GM21526 (cell line): ENCODE data around the gene EIF3K.
"Not testable (repeated sequence)": the region's sequence is repeated elsewhere in the genome, so short reads cannot be mapped to it uniquely, and the experiment has no call there.

ENCODE experiments used
- ATAC-seq: cut with Tn5 transposase; IDR thresholded peaks from one replicate; pipeline ENCODE4 v1.9.1; 2021; ENCODE audit warnings: moderate library complexity; ENCODE audit not compliant: unreplicated experiment, low FRiP score

EIF3K gene

DNA sequence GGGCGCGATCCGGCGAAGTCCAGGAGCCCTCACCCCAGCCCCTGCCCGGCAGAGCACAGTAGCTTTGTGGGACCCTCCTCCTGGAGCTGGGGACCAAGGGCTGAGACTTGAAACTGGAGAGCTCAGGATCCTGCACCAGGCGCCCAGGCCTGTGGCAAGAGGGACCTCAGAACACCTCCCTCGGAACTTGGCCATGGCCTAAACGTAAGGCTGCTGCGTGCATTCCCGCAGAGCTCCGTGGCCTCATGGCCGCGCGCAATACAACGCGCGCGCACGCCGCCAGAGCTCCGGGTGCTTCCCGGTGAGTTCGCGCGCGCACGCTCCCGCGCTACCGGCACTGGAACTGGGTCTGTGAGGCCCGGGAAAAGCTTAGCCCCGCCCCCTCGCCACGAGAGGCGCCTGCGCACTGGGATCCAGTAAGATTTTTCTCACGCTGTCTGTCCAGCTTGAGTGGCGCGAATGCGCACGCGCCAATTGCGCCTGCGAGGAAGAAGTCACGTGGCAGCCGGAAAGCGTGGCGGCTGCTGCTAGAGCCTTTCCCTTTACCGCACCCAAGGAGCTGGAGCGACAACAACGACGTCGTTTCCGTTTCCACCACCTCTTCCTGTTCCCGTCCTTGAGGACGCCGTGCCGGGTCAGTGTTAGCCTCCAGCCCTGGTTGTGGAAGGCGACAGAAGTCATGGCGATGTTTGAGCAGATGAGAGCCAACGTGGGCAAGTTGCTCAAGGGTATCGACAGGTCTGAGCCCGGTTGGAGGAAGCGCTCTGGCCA lies at the start of gene EIF3K:
TSS of gene EIF3K (plus strand) at position 599 of the 771 bp plus-strand sequence. CDS start at position 680, 81 bp downstream.
- ATAC-seq = peak; percentile 48

- no peak for ATAC-seq
These were observed 49.5 kb upstream of the EIF3K start for GRCh38 chr19:38569368-38569983.

DNA sequence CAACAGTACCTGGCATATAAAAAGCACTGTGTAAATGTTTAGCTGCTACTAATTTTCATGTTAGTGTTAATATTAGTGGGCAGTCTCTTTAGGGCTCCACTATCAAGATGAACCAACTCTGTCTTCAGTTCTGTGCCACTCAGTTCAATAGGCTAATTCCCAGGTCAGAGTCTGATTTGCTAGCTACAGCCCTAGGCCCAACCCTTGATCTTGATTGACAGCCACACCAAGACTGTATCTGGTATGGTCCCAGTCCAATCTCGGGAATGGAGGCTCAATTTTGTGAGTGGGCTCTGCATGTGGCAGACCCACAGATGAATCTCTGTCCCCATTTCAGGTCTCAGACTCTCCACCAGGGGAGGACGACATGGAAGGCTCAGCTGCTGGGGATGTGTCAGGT lies 47.3 kb upstream of the EIF3K start:
- no peak for ATAC-seq

DNA sequence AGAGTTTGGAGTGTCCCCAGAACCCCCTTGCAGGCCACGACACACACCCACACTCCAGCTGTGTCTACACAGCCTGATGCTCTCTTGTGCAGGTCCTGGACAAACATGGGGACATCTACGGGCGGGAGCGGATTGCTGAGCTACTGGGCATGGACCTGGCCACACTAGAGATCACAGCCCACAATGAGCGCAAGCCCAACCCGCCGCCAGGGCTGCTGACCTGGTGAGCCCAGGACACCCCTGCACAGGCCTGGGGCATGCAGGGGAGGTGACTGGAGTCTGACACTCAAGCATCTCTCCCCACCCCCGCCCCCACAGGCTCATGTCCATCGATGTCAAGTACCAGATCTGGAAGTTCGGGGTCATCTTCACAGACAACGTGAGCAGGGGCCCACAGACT lies 41.2 kb upstream of the EIF3K start:
- ATAC-seq = no peak

GRCh38 chr19:38579304-38579703 lies 39.7 kb upstream of the EIF3K start:
- not testable (repeated sequence) for ATAC-seq

DNA sequence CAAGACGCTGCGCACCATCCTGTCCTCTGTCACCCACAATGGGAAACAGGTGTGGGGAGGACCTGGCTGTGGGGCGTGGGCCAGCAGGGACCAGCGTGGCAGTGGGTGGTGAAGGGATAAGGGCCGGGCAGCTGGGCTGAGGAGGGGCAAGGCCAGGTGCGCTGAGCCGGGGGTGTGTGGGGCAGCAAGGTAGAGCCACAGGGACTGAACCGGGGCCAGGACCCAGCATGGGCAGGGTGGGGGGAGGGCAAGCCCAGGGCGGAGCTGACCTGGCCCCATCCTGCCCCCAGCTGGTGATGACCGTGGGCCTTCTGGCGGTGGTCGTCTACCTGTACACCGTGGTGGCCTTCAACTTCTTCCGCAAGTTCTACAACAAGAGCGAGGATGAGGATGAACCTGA lies 38.9 kb upstream of the EIF3K start:
- no peak for ATAC-seq

GRCh38 chr19:38583219-38583984 lies 35.6 kb upstream of the EIF3K start:
- ATAC-seq = no peak

GRCh38 chr19:38583985-38584305 lies 35.0 kb upstream of the EIF3K start:
- no peak for ATAC-seq

GRCh38 chr19:38587562-38587961 lies 31.4 kb upstream of the EIF3K start:
- ATAC-seq = no peak

DNA sequence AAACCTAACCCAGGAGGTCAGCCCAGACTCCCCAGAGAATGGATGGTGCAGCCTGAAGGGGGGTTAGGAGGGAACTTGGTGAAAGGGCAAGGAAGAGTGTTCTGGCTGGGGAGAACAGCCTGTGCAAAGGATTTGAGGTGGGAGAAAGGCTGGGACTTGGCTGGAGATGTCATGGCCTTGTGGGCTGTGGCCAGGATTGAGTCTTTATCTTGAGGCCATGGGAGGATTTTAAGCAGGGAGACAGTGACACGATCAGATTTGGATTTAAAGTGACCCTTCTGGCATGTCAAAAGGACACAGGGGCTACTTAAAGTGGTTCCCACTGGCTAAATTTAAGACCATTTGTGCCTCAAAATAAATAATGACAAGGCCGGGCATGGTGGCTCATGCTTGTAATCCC lies 30.9 kb upstream of the EIF3K start:
- ATAC-seq = no peak

DNA sequence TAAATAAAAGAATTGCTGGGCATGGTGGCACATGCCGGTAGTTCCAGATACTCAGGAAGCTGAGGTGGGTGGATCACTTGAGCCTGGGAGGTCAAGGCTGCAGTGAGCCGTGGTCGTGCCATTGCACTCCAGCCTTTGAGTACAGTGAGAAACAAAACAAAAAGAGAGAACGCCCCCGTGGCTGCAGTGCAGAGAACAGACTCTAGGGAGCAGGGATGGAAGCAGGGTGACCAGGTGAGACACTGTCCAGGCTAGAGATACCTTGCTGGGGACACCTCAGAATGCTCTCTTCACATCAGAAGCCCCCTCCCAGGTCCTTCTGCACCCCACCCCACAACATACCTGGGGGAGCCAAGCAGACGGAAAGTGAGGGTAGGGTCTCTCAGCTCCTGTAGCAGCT lies 26.0 kb upstream of the EIF3K start:
- ATAC-seq = no peak

DNA sequence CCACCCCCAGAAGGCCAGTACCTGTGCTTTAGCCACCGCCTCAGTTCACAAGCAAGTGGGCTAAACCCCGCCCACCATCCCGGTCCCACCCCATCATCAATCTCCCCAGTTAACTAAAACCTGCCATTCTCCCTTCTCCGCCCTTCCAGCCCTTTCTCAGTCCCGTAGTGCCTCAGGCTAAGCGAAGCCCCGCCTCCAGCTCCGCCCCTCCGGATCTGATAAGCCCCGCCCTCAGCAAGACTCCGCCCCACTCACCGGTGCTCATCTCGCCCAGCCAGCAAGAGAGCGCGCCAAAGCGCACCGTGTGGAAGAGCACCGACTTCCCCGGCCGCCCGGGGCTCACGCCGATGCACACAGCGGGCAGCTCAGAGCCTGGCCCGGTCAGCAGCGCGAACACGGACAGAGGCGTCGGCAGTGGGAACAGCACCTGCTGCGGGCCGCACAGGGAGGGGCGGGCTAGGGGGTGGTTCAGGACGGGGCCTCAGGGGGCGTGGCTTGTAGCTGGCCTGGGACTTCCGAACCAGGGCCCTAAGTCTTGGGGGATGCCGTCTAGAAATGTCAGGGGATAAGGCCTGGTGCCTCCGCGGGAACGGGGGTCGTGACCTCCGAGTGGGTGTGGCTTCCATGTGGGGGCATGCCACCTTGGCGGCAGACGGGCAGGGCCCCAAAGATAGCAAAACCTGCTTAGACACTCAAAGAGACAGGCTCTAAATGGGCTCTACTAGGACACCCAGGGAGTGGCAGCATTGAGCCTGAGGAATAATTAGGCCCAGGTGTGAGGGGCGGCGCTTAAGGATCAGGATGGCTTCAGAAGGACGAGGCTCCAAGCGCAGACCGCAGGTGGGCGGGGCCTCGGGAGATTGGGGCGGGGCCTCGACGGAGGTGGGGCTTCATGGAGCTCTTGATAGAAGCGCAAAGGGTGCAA lies 22.7 kb upstream of the EIF3K start:
- ATAC-seq = no peak

GRCh38 chr19:38597075-38597474 lies 21.9 kb upstream of the EIF3K start:
- ATAC-seq = no peak

DNA sequence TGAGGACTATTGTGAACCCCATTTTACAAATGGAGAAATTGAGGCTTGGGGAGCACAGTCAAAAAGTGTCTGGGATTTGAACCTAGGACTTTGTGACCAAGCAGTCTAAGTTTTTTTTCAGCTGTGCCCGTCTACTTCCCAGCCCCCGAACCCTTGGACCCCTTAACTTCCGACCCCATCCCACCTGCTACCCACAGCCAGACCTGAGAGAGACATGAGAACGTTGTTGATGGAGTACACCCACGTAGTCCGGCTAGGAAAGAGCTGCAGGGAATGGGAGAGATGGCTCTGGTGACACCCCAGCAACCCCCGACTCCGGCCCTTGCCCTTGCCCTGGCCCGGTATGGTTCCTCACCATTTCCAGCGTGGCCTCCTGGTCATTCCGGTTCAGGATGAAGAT lies 19.3 kb upstream of the EIF3K start:
- no peak for ATAC-seq

GRCh38 chr19:38602856-38603255 lies 16.1 kb upstream of the EIF3K start:
- not testable (repeated sequence) for ATAC-seq

GRCh38 chr19:38606131-38606530 lies 12.9 kb upstream of the EIF3K start:
- ATAC-seq = no peak

- ATAC-seq = no peak
These were observed 4.7 kb upstream of the EIF3K start for GRCh38 chr19:38614289-38614688.

DNA sequence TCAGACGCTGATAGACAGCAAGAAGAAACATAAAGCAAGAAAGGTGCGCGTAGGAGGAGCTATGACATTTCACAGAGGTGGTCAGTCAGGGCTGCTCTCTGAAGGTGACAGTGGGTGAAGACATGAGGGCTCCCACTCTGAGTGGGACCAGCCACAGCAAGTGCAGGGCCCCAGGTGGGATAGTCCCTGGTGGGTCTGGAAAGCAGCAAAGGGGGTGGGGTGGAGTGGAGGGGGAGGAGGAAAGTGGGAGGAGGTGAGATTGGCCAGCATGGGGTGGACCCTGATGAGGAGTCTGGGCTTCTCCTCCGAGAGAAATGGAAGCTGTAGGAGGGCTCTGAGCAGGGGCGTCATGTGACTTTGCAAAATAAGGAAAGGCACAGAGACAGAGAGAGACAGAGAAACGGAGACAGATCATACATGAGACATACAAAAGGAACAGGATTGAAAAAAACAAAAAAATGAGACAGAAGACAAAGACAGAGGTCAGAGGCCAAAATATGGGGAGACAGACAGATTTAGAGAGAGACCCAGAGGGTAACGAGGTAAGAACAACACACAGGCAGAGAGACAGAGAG lies 3.9 kb upstream of the EIF3K start:
- no peak for ATAC-seq

- ATAC-seq = no peak
These were observed 2.7 kb upstream of the EIF3K start for GRCh38 chr19:38616265-38616664.

DNA sequence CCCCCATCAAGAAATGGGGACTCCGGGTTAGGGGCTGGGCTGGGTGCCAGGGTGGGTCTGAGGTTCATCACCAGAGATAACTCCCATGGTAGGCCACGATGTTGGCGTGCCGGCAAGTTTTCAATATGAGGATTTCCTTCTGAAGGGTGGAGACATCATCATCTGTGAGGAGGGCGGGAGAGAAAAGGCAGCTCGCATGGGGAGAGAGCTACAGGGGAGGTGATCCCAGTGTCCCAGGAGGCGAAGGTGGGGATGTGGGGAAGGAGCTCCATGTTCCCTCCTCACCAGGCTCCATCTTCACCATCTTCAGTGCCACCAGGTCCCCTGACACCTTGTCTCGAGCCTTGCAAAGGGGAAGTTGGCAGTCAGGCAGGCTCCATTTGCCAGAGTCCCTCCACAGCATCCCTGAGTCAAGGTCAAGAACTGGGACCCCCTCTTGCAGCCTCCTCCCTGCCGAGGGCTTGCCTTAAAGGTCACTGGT lies 1.7 kb upstream of the EIF3K start:
- no peak for ATAC-seq
